Glomerular endothelial cell (primary cell): Measurements from ENCODE around the gene ARID1B. TPM values are rescaled to one million over a fixed set of nuclear protein-coding genes. Genes with fewer than 3 reads are reported as not detected.

Source experiments
- DNase-seq: peaks from one replicate; pipeline ENCODE4 v3.0.0-alpha.2; 2011; ENCODE audit warnings: low read depth, low spot score; ENCODE audit errors: extremely low read depth
- total RNA-seq: library from RNA; depleted of rRNA; stranded (reverse); fragments of >200 nt; gene quantifications from 2 replicates; pipeline ENCODE4 v1.2.3, GENCODE V29; 2015

The ARID1B gene
- total RNA-seq, 1 donor from 2014 or later: 72.3 TPM

DNA sequence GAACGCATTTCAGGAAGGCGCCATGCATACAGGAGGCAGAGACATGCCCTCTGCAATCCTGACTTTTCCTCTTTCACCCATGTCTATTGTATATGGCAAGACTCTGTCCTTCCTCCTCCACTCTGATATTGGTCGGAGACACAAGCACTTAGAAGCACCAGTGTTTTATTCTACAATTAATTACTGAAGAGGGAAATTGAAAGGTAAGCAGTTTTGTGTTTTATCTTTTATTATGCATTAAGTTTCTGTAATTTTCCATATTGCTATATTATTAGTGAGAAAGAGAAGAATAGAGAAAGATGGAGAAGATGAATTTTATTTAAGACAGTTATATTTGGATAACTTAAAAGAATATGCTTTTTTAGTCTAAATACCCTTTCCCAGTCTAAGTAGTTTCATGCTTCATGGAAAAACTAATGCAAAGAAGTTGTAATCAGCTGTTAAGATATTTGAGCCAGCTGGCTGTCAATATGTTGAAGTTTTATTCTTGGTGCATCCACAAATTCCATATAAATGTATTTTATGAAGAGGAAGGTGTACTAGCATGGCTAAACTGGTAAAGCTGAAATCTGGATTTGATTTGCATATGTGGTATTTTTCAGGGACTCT lies 13.6 kb downstream of the ARID1B start:
- no peak for DNase-seq

GRCh38 chr6:156791320-156791850 lies 14.2 kb downstream of the ARID1B start:
- DNase-seq: no peak

- no peak for DNase-seq
These were observed 16.0 kb downstream of the ARID1B start for GRCh38 chr6:156793200-156793599.

DNA sequence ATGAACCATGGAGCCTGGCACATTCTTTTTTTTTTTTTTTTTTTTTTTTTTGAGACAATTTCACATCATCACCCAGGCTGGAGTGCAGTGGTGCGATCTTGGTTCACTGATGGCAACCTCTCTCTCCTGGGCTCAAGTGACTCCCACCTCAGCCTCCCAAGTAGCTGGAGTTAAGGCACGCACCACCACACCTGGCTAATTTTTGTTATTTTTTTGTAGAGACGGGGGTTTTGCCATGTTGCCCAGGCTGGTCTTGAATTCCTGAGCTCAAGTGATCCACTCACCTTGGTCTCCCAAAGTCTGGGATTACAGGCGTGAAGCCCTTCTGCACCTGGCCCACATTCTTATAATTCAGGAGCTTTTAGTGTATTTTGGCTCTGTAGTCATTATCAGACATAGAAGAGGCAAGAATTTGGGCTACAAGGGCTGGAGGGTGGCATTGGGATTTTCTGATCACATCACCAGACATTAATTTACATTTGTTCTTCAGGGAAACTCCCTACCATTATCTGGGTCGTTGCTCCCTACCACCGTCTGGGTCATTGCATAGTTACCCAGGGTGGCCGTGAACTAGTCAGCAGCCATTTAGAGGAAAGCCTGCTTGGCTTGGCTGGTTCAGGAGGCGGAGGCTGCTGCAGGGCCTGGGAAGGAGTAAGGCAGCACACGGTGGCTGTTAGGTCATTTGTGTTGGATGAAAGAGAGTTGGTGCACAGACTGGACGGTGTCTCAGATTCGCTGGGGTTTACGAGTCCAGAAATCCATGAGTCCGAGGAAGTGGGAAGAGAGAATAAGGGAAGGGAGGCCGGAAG lies 17.6 kb downstream of the ARID1B start:
- no peak for DNase-seq

GRCh38 chr6:156795825-156796224 lies 18.6 kb downstream of the ARID1B start:
- no peak for DNase-seq

GRCh38 chr6:156796627-156797026 lies 19.4 kb downstream of the ARID1B start:
- DNase-seq: no peak

GRCh38 chr6:156797901-156798735 lies 20.9 kb downstream of the ARID1B start:
- no peak for DNase-seq

- DNase-seq: no peak
These were observed 24.5 kb downstream of the ARID1B start for GRCh38 chr6:156801712-156802111.

- DNase-seq: no peak
These were observed 26.2 kb downstream of the ARID1B start for GRCh38 chr6:156803353-156803752.

DNA sequence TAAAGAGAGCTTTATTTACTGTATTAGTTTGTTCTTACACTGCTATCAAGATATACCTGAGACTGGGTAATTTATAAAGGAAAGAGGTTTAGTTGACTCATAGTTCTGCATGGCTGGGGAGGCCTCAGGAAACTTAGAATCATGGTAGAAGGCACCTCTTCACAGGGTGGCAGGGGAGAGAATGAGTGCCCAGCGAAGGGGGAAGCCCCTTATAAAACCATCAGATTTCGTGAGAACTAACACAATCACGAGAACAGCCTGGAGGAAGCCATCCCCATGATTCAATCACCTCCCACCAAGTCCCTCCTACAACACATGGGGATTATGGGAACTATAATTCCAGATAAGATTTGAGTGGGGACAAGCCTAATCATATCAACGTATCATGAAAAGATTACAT lies 27.2 kb downstream of the ARID1B start:
- DNase-seq: no peak

DNA sequence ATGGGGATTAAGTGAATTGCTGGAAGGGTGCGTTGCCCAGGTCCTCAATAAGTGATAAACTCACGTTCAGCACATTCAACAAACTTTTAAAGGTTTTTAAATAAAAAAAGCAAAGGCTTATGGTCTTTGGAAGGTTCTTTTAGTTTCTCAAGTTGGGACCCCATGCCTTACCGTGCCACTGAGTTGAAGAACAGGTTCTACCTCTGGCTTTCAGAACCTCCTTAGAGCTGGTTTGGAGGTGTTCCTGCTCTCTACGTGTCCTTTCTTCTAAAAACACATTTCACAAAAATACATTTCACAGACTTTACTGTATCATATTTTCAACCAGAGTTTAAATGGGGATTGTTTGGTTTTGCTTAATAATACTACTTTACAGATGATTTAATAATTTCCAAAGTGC lies 29.0 kb downstream of the ARID1B start:
- DNase-seq: no peak

DNA sequence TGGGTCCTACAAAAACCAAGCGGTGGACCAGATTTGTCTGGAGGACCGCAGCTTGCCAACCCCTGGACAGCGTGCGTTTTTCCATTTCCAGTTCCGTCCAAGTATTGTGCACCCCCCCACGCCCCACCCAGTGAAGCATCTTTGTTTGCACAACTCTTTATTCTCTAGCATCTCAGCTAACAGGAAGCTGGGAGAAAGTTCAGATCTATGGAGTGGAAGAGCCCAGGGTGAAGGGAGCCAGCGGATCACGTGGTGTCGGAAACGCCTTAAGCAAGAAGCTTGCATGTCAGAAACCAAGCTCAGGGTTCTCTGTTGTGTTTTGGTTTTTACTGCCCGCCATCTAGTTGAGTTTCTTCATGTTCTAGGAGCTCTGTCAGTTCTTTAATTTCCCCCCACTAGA lies 29.9 kb downstream of the ARID1B start:
- DNase-seq: no peak

DNA sequence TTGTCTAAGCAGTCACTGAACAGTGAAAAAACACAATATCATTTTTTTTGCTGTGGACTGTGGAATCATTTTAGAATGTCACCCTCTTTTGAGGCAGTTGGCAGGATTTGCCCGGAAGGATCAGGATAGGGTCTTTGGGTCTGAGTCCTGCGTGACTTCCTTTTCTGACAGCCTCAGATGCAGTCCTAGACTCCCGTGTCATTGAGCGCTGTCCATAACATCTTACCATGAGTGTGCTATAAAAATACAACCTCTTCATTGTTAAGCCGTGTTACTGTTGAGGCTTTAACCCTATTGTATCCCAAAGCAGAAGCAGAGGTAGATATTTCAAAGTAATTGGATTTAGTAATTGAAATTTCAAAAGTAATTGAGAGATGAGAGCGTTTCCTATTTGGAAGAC lies 30.6 kb downstream of the ARID1B start:
- no peak for DNase-seq

DNA sequence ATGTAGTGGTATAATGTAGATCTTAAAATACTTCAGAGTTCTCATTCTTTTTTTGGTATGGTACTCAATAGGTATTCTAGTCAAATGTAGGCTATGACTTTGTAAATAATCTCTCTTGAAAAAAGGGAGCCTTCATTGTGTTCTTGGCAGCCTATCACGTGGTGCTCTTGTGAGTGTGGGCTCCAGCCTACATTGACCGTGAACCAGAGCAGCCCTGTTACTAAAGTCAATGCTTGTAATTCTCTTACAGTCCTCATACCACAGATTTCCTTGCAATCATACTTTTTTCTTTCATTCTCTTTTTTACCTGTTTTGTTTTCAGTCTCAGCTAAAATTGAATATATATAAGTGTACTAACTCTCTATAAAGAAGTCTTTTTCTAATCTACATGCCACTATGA lies 31.1 kb downstream of the ARID1B start:
- no peak for DNase-seq

DNA sequence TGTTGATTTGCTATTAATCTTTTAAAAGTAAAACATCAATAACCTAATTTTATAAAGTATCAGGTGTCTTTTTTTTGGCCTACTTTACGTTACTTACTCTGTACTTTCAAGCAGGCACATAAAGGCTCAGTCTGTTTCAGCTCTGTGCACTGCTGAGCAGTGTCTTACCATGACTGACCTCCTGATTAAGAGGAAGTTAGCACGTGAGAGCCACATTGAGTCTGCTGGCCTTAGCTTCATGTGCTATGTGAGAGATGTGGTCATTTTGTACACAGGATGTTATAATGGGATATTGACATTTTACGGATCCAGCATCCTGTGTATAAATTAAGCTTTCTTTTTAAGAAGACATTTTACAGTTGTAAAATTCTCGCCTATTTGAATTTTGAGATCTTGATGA lies 31.9 kb downstream of the ARID1B start:
- DNase-seq: peak; percentile 22

GRCh38 chr6:156809446-156810178 lies 32.4 kb downstream of the ARID1B start:
- no peak for DNase-seq

DNA sequence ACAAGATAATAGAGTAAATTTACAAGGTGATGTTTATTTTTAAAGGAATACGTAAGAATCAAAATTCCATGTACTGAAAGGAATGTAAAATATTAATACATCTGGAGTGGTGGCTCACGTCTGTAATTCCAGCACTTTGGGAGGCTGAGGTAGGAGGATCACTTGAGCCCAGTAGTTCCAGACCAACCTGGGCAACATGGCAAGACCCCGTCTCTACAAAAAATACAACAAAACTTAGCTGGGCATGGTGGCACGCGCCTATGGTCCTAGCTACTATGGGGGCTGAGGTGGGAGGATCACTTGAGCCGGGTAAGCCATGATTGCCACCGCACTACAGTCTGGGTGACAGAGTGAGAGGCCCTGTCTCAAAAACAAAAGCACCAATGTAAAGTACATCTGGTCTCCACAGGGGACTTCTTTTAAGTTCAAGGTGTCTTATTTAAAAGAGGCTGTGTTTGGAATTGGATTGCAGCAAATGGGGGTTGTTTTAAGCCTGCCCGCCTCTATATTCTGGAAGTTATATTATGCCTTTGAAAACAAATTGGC lies 36.9 kb downstream of the ARID1B start:
- DNase-seq: no peak

DNA sequence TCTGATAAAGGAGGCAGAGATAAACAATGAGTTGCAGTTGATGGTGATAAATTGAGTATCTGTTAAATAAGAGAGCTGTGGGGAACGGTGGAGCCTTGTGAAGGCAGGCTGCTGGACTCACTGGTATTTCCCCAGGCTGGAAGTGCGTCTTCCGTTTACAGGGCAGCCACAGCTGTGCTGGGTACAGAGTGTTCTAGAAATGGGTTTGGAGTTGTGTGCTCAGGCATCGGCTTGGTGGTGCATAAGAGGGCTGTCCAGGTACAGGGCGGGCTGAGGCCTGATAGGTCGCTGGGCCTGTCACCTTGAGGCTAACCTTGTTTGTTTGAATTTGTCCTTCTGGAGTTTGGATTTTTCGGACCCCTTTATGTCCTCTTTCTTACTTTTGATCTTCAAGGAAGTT lies 39.3 kb downstream of the ARID1B start:
- no peak for DNase-seq

- no peak for DNase-seq
These were observed 43.1 kb downstream of the ARID1B start for GRCh38 chr6:156820089-156820798.

GRCh38 chr6:156821707-156822106 lies 44.5 kb downstream of the ARID1B start:
- no peak for DNase-seq
